Keratinocyte (primary cell): ENCODE results near the gene CHERP.

Experiments used
- CTCF ChIP-seq, 3 experiments: IDR thresholded peaks in 1 of 3; conservative IDR thresholded peaks in 1 of 3; optimal IDR thresholded peaks in 1 of 3; 2 replicates in 2 of 3; 3 replicates in 1 of 3; pipeline versions ENCODE3 to v1.5.1; 2011; ENCODE audit warnings: low read length in 3 of 3, mild to moderate bottlenecking in 3 of 3, moderate library complexity in 2 of 3, control low read depth in 1 of 3, inconsistent platforms in 1 of 3; ENCODE audit not compliant: insufficient read depth in 2 of 3; ENCODE audit errors: extremely low read depth in 1 of 3
- EZH2 ChIP-seq: IDR thresholded peaks from one replicate; pipeline ENCODE4 v1.6.1; 2012; ENCODE audit warnings: inconsistent platforms, mild to moderate bottlenecking, low read length, moderate library complexity

- TF ChIP-seq EZH2 (no peak), CTCF (optimal IDR thresholded peaks at IDR 0.05 in 1 of 3, IDR thresholded peaks at IDR 0.05 in 1 of 3, conservative IDR thresholded peaks at IDR 0.05 in 1 of 3; ENCODE audit: extremely low read depth in 1 of 3, insufficient read depth in 2 of 3, low read length in 3 of 3) (no peak)
Measured at GRCh38 chr19:16496613-16496983, 45.6 kb downstream of the CHERP start.
